HG02759 (cell line): ENCODE data around the gene REV1.
"Not testable (repeated sequence)": the region's sequence is repeated elsewhere in the genome, so short reads cannot be mapped to it uniquely, and the experiment has no call there.

Experiments
- ATAC-seq: cut with Tn5 transposase; IDR thresholded peaks from one replicate; pipeline ENCODE4 v1.9.1; 2021; ENCODE audit warnings: mild to moderate bottlenecking, moderate library complexity; ENCODE audit not compliant: unreplicated experiment

REV1 gene

GRCh38 chr2:99365661-99366060 is 124.2 kb downstream of the REV1 start:
- ATAC-seq = no peak

GRCh38 chr2:99356853-99357252 is 133.0 kb downstream of the REV1 start:
- no peak for ATAC-seq

- not testable (repeated sequence) for ATAC-seq
These were observed 135.0 kb downstream of the REV1 start for GRCh38 chr2:99354825-99355224.

GRCh38 chr2:99354070-99354469 is 135.7 kb downstream of the REV1 start:
- no peak for ATAC-seq
